ENCODE results near the gene LONP1.

The LONP1 gene

GRCh38 chr19:5646703-5647102 is 73.2 kb downstream of the LONP1 start:
- DNase-seq: no peak

- DNase-seq: no peak
Measured at GRCh38 chr19:5645409-5645808, 74.5 kb downstream of the LONP1 start.

GRCh38 chr19:5644037-5644436 is 75.9 kb downstream of the LONP1 start:
- no peak for DNase-seq

- no peak for DNase-seq
Measured at GRCh38 chr19:5643060-5643459, 76.9 kb downstream of the LONP1 start.

- DNase-seq: no peak
Measured at GRCh38 chr19:5642204-5642603, 77.7 kb downstream of the LONP1 start.
